Measurements from ENCODE around the gene LRP1. TPM values are rescaled to one million over a fixed set of nuclear protein-coding genes. Genes with fewer than 3 reads are reported as not detected.

Gene LRP1
- total and polyA plus RNA-seq, 2 experiments from 2014 or later = 28.5 to 77.5 TPM

DNA sequence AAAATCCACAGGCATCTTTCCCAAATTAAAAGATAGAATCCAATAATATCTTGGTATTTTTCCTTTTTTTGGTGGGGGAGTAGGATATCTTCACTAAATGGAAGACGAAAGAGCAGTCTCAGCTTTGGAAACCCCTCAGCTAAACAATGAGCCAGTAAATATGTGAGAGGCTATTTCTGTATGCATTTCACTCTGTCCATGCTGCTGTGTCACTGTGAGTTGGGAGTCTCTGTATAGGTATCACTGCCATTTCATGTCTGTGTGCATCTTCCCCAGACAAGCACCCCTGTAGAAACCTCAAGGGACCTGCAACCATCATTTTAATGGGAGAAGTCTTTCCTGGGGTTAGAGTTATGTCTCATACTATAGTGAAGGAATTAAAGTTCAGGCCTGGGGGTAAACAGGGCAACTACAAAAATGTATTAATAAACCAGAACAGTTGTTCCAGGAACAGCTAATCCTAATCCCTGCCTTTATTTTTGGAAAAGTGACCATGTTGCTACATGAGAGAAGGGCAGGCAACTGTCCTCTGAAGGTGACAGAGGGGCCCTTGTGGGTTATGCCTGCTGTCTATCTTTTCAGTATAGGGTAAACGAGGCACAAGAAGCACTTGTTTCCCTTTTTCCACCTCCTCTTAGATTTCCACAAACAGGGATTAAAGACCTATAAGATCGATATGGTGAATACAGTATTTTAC is 134.0 kb downstream of the LRP1 start:
- Histone ChIP-seq H3K36me3 (peaks cover 26% of the 10 kb centered on the region), H3K27me3 (no peaks in the 10 kb centered on the region), H3K4me1 (ENCODE audit: low read depth) (no peaks in the 10 kb centered on the region), H3K9me3 (ENCODE audit: low read depth) (no peaks in the 10 kb centered on the region), H3K4me3 (no peak overlapping the region), H3K27ac (no peak overlapping the region)
- no peak for DNase-seq (ENCODE audit: low read depth in 1 of 2, low spot score in 1 of 2)
- no peak for TF ChIP-seq CTCF (IDR thresholded peaks at IDR 0.05; ENCODE audit: low read depth, low read length)

Other genes starting within 250 kb of the LRP1 start
- 0.14 and 1.3 TPM in 2 replicates for gene SDR9C7, start 194.1 kb upstream of the LRP1 start, total RNA-seq
- gene SDR9C7, start 194.1 kb upstream of the LRP1 start, polyA plus RNA-seq = 0.07 and 1.2 TPM in 2 replicates
- 0.95 and 2.6 TPM in 2 replicates for gene RDH16, start 170.9 kb upstream of the LRP1 start, total RNA-seq
- 0.92 and 1.1 TPM in 2 replicates for gene RDH16, start 170.9 kb upstream of the LRP1 start, polyA plus RNA-seq
- 14.4 and 17.9 TPM in 2 replicates for gene ZBTB39, start 121.9 kb upstream of the LRP1 start, total RNA-seq
- 8.8 and 9.9 TPM in 2 replicates for gene ZBTB39, start 121.9 kb upstream of the LRP1 start, polyA plus RNA-seq
- 1.4 and 3.5 TPM in 2 replicates for gene TAC3, start 112.0 kb upstream of the LRP1 start, total RNA-seq
- gene TAC3, start 112.0 kb upstream of the LRP1 start, polyA plus RNA-seq = 5.7 and 9.9 TPM in 2 replicates
- gene MYO1A, start 78.4 kb upstream of the LRP1 start, total RNA-seq = not detected in 2 replicates
- 1.5 TPM in 1 of 2 replicates, not detected in the other for gene MYO1A, start 78.4 kb upstream of the LRP1 start, polyA plus RNA-seq
- 4.4 and 8.8 TPM in 2 replicates for gene NEMP1, start 49.7 kb upstream of the LRP1 start, total RNA-seq
- gene NEMP1, start 49.7 kb upstream of the LRP1 start, polyA plus RNA-seq = 5.8 and 6.6 TPM in 2 replicates
- gene NAB2, start 39.4 kb upstream of the LRP1 start, total RNA-seq = 30.8 and 35.0 TPM in 2 replicates
- gene NAB2, start 39.4 kb upstream of the LRP1 start, polyA plus RNA-seq = 11.9 and 14.7 TPM in 2 replicates
- 34.6 and 53.0 TPM in 2 replicates for gene STAT6, start 17.1 kb upstream of the LRP1 start, total RNA-seq
- gene STAT6, start 17.1 kb upstream of the LRP1 start, polyA plus RNA-seq = 37.2 and 45.9 TPM in 2 replicates
- gene LRP1-AS, start 19.1 kb downstream of the LRP1 start, total RNA-seq = not detected in 2 replicates
- gene LRP1-AS, start 19.1 kb downstream of the LRP1 start, polyA plus RNA-seq = not detected in 2 replicates
- 0.80 and 1.1 TPM in 2 replicates for gene NXPH4, start 88.3 kb downstream of the LRP1 start, total RNA-seq
- 0.27 and 0.61 TPM in 2 replicates for gene NXPH4, start 88.3 kb downstream of the LRP1 start, polyA plus RNA-seq
- gene SHMT2, start 101.2 kb downstream of the LRP1 start, total RNA-seq = 94.0 and 110 TPM in 2 replicates
- gene SHMT2, start 101.2 kb downstream of the LRP1 start, polyA plus RNA-seq = 59.9 and 64.7 TPM in 2 replicates
- gene STAC3, start 122.7 kb downstream of the LRP1 start, total RNA-seq = 15.3 and 28.4 TPM in 2 replicates
- gene STAC3, start 122.7 kb downstream of the LRP1 start, polyA plus RNA-seq = 5.4 and 6.6 TPM in 2 replicates

Measured in cardiac muscle cell (in vitro differentiated cells and primary cell).